Suprapubic skin (tissue), 4 donors: Measurements from ENCODE around the gene ABCC8. TPM values are rescaled to one million over a fixed set of nuclear protein-coding genes. Genes with fewer than 3 reads are reported as not detected.

Experiments used
- DNase-seq, 2 donors: peaks; one replicate each; pipeline ENCODE4 v3.0.0-alpha.2; 2019; ENCODE audit warnings: low spot score in 2 of 2
- H3K27ac ChIP-seq: fragments of 200-600 bp; sonication (generic); one replicate; pipeline ENCODE4 v1.5.1; 2019
- H3K27me3 ChIP-seq: fragments of 200-600 bp; sonication (generic); one replicate; pipeline ENCODE4 v1.5.1; 2019
- H3K36me3 ChIP-seq: fragments of 200-600 bp; sonication (generic); one replicate; pipeline ENCODE4 v1.5.1; 2019
- H3K4me1 ChIP-seq: fragments of 200-600 bp; sonication (generic); one replicate; pipeline ENCODE4 v1.5.1; 2019
- H3K4me3 ChIP-seq: fragments of 200-600 bp; sonication (generic); one replicate; pipeline ENCODE4 v1.5.1; 2019; ENCODE audit warnings: mild to moderate bottlenecking
- H3K9me3 ChIP-seq: fragments of 200-600 bp; sonication (generic); one replicate; pipeline ENCODE4 v1.5.1; 2019
- EP300 ChIP-seq: sonication (generic); formaldehyde crosslinking; IDR thresholded peaks from one replicate; pipeline ENCODE4 v1.6.1; 2017; ENCODE audit warnings: antibody characterized with exemption
- POLR2A ChIP-seq, 2 donors: fragments of 450-650 bp; IDR thresholded peaks; one replicate each; pipeline ENCODE4 v1.6.1; 2017; ENCODE audit warnings: antibody characterized with exemption in 2 of 2, mild to moderate bottlenecking in 2 of 2, moderate library complexity in 2 of 2
- POLR2AphosphoS5 ChIP-seq, 3 donors: sonication (generic); formaldehyde crosslinking; IDR thresholded peaks; one replicate each; pipeline ENCODE4 v1.6.1; 2017; ENCODE audit warnings: antibody characterized with exemption in 3 of 3
- WGBS: methylation state at CpG from one replicate; pipeline ENCODE4 v1.1.5; 2018; 5-methylcytosine and 5-hydroxymethylcytosine counted together
- total RNA-seq, 4 donors: library from RNA; depleted of rRNA; stranded (reverse); fragments of >200 nt; gene quantifications; one replicate each; pipeline ENCODE4 v1.1.0, GENCODE V29; 2016
- TF ChIP-seq, protein P1 (sequence below), 2 donors: fragments of 200-600 bp in 1 of 2; fragments of 450-650 bp in 1 of 2; sonication (generic) in 1 of 2; IDR thresholded peaks; one replicate each; pipeline ENCODE4 v1.5.1; 2016 to 2019; ENCODE audit warnings: antibody characterized with exemption in 2 of 2, mild to moderate bottlenecking in 1 of 2, moderate library complexity in 1 of 2

The ABCC8 gene
- total RNA-seq, 4 donors from 2014 or later = 0.42 TPM; not detected in 3

DNA sequence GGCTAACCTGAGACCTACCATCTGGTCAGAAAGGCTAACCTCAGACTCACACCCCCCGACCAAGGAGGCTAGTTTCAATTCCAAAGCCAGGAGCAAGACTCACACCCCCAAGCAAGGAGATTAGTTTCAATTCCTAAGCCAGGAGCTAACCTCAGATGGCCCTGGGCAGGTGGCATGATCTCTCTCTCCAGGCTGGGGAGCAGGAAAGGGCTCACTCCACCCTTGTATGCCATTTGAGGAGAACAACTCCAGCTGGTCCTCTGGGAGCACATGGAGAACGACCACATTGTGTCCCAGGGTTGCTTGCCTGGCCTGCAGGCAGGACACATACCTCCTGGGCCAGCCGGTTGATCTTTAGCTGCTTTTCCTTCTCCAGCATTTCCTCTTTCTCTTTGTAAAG lies 34.9 kb upstream of the ABCC8 start:
- no peak for DNase-seq
- Histone ChIP-seq H3K27me3 (peaks cover 9% of the 10 kb centered on the region), H3K4me3 (no peak overlapping the region), H3K27ac (no peak overlapping the region), H3K36me3 (no peaks in the 10 kb centered on the region), H3K9me3 (no peaks in the 10 kb centered on the region), H3K4me1 (no peaks in the 10 kb centered on the region)
- 50% methylated on average over 3 of the region's 3 CpGs for WGBS
- TF ChIP-seq POLR2A (IDR thresholded peaks at IDR 0.05) = no peak
- no peak for TF ChIP-seq EP300
- no peak for TF ChIP-seq POLR2AphosphoS5 (IDR thresholded peaks at IDR 0.05)
- TF ChIP-seq, protein P1, sequence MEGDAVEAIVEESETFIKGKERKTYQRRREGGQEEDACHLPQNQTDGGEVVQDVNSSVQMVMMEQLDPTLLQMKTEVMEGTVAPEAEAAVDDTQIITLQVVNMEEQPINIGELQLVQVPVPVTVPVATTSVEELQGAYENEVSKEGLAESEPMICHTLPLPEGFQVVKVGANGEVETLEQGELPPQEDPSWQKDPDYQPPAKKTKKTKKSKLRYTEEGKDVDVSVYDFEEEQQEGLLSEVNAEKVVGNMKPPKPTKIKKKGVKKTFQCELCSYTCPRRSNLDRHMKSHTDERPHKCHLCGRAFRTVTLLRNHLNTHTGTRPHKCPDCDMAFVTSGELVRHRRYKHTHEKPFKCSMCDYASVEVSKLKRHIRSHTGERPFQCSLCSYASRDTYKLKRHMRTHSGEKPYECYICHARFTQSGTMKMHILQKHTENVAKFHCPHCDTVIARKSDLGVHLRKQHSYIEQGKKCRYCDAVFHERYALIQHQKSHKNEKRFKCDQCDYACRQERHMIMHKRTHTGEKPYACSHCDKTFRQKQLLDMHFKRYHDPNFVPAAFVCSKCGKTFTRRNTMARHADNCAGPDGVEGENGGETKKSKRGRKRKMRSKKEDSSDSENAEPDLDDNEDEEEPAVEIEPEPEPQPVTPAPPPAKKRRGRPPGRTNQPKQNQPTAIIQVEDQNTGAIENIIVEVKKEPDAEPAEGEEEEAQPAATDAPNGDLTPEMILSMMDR (IDR thresholded peaks at IDR 0.05) = no peak

GRCh38 chr11:17510507-17511206 lies 34.0 kb upstream of the ABCC8 start:
- Histone ChIP-seq H3K27me3 (peaks cover 9% of the 10 kb centered on the region), H3K4me3 (no peak overlapping the region), H3K9me3 (no peaks in the 10 kb centered on the region), H3K27ac (no peak overlapping the region), H3K36me3 (no peaks in the 10 kb centered on the region), H3K4me1 (no peaks in the 10 kb centered on the region)
- no peak for DNase-seq
- 71% methylated on average over 4 of the region's 4 CpGs for WGBS
- TF ChIP-seq POLR2AphosphoS5 (IDR thresholded peaks at IDR 0.05) (no peak), EP300 (no peak), POLR2A (IDR thresholded peaks at IDR 0.05) (no peak)
- TF ChIP-seq, protein P1 (IDR thresholded peaks at IDR 0.05) = no peak

GRCh38 chr11:17508791-17509190 lies 32.1 kb upstream of the ABCC8 start:
- no peak overlapping the region for H3K4me3 ChIP-seq
- DNase-seq = no peak
- TF ChIP-seq EP300 = no peak
- TF ChIP-seq, protein P1 (IDR thresholded peaks at IDR 0.05) = no peak
- TF ChIP-seq POLR2A (IDR thresholded peaks at IDR 0.05) = no peak
- TF ChIP-seq POLR2AphosphoS5 (IDR thresholded peaks at IDR 0.05) = no peak
- no peaks in the 10 kb centered on the region for H3K9me3 ChIP-seq
- no peak overlapping the region for H3K27ac ChIP-seq
- H3K4me1 ChIP-seq = no peaks in the 10 kb centered on the region
- 53% methylated on average over 3 of the region's 3 CpGs for WGBS
- peaks cover 9% of the 10 kb centered on the region for H3K27me3 ChIP-seq
- no peaks in the 10 kb centered on the region for H3K36me3 ChIP-seq

GRCh38 chr11:17508306-17508705 lies 31.7 kb upstream of the ABCC8 start:
- Histone ChIP-seq H3K4me1 (no peaks in the 10 kb centered on the region), H3K36me3 (no peaks in the 10 kb centered on the region), H3K4me3 (no peak overlapping the region), H3K9me3 (no peaks in the 10 kb centered on the region), H3K27ac (no peak overlapping the region), H3K27me3 (peaks cover 9% of the 10 kb centered on the region)
- WGBS = 35% methylated on average over 3 of the region's 3 CpGs
- TF ChIP-seq POLR2AphosphoS5 (IDR thresholded peaks at IDR 0.05) (no peak), EP300 (no peak), POLR2A (IDR thresholded peaks at IDR 0.05) (no peak)
- TF ChIP-seq, protein P1 (IDR thresholded peaks at IDR 0.05) = no peak
- DNase-seq = no peak

GRCh38 chr11:17507773-17508172 lies 31.1 kb upstream of the ABCC8 start:
- no peak for DNase-seq
- no peak overlapping the region for H3K4me3 ChIP-seq
- no peak overlapping the region for H3K27ac ChIP-seq
- H3K36me3 ChIP-seq = no peaks in the 10 kb centered on the region
- H3K9me3 ChIP-seq = no peaks in the 10 kb centered on the region
- H3K27me3 ChIP-seq = peaks cover 9% of the 10 kb centered on the region
- no peaks in the 10 kb centered on the region for H3K4me1 ChIP-seq
- whole genome bisulfite sequencing = 68% methylated on average over 2 of the region's 2 CpGs
- TF ChIP-seq POLR2A (IDR thresholded peaks at IDR 0.05) (no peak), EP300 (no peak), POLR2AphosphoS5 (IDR thresholded peaks at IDR 0.05) (no peak)
- TF ChIP-seq, protein P1 (IDR thresholded peaks at IDR 0.05) = no peak
